GM19438 (cell line): ENCODE data around the gene SLC36A1.

Experiments
- ATAC-seq: cut with Tn5 transposase; IDR thresholded peaks from one replicate; pipeline ENCODE4 v1.9.1; 2021; ENCODE audit warnings: low read depth; ENCODE audit not compliant: unreplicated experiment

SLC36A1 gene

GRCh38 chr5:151451626-151452520 is 4.5 kb downstream of the SLC36A1 start:
- no peak for ATAC-seq

- ATAC-seq, result no peak
Measured at GRCh38 chr5:151454166-151454565, 6.8 kb downstream of the SLC36A1 start.

GRCh38 chr5:151454889-151455288 is 7.5 kb downstream of the SLC36A1 start:
- no peak for ATAC-seq

GRCh38 chr5:151456321-151456940 is 9.0 kb downstream of the SLC36A1 start:
- no peak for ATAC-seq

- ATAC-seq, result no peak
Measured at GRCh38 chr5:151458314-151458713, 10.9 kb downstream of the SLC36A1 start.

- no peak for ATAC-seq
Measured at GRCh38 chr5:151459680-151460324, 12.4 kb downstream of the SLC36A1 start.

- ATAC-seq, result peak; percentile 91
Measured at GRCh38 chr5:151461312-151461711, 13.9 kb downstream of the SLC36A1 start.

- ATAC-seq, result no peak
Measured at GRCh38 chr5:151463137-151464029, 16.0 kb downstream of the SLC36A1 start.

- no peak for ATAC-seq
Measured at GRCh38 chr5:151464101-151464500, 16.7 kb downstream of the SLC36A1 start.

GRCh38 chr5:151465476-151465875 is 18.1 kb downstream of the SLC36A1 start:
- ATAC-seq, result no peak

- ATAC-seq, result no peak
Measured at GRCh38 chr5:151467576-151467975, 20.2 kb downstream of the SLC36A1 start.

GRCh38 chr5:151469386-151469785 is 22.0 kb downstream of the SLC36A1 start:
- no peak for ATAC-seq

GRCh38 chr5:151469992-151470391 is 22.6 kb downstream of the SLC36A1 start:
- ATAC-seq, result no peak

GRCh38 chr5:151470439-151470838 is 23.0 kb downstream of the SLC36A1 start:
- ATAC-seq, result no peak

- ATAC-seq, result no peak
Measured at GRCh38 chr5:151471276-151471675, 23.9 kb downstream of the SLC36A1 start.

GRCh38 chr5:151474799-151475198 is 27.4 kb downstream of the SLC36A1 start:
- ATAC-seq, result no peak

GRCh38 chr5:151475388-151475787 is 28.0 kb downstream of the SLC36A1 start:
- no peak for ATAC-seq

- no peak for ATAC-seq
Measured at GRCh38 chr5:151476016-151476415, 28.6 kb downstream of the SLC36A1 start.

GRCh38 chr5:151477101-151477500 is 29.7 kb downstream of the SLC36A1 start:
- ATAC-seq, result no peak
